GM10266 (cell line): Measurements from ENCODE around the gene LRRD1.
"Not testable (repeated sequence)": the region's sequence is repeated elsewhere in the genome, so short reads cannot be mapped to it uniquely, and the experiment has no call there.

Experiments used
- DNase-seq: peaks from one replicate; pipeline ENCODE4 v3.0.0; 2012; ENCODE audit errors: extremely low spot score
- TF ChIP-seq, protein P1 (sequence below): IDR thresholded peaks from 2 replicates; pipeline ENCODE4 v1.5.1; 2012; ENCODE audit warnings: mild to moderate bottlenecking, low read depth; ENCODE audit not compliant: control insufficient read depth, insufficient read depth; ENCODE audit errors: missing control alignments

LRRD1 gene

DNA sequence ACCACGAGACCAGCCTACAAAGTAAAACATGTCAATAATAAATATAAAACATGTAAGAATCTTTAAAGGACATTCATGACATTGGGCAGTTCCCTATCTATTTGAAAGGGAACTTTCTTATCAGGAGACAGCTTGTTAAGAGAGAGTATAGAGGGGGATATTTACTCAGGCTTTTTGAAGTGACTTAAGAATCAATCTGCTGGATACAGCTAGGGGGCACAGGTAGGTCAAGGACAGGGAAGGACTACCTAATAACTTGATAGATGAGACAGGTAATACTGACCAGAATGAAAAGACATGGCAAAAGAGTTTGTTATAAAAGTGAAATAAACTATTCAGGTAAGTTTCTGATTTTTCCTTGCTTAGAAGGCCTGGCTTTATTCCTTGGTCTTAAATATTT is 21.8 kb upstream of the LRRD1 start:
- no peak for DNase-seq
- TF ChIP-seq, protein P1, sequence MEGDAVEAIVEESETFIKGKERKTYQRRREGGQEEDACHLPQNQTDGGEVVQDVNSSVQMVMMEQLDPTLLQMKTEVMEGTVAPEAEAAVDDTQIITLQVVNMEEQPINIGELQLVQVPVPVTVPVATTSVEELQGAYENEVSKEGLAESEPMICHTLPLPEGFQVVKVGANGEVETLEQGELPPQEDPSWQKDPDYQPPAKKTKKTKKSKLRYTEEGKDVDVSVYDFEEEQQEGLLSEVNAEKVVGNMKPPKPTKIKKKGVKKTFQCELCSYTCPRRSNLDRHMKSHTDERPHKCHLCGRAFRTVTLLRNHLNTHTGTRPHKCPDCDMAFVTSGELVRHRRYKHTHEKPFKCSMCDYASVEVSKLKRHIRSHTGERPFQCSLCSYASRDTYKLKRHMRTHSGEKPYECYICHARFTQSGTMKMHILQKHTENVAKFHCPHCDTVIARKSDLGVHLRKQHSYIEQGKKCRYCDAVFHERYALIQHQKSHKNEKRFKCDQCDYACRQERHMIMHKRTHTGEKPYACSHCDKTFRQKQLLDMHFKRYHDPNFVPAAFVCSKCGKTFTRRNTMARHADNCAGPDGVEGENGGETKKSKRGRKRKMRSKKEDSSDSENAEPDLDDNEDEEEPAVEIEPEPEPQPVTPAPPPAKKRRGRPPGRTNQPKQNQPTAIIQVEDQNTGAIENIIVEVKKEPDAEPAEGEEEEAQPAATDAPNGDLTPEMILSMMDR, result no peak

- DNase-seq, result no peak
- TF ChIP-seq, protein P1, result no peak
Measured at GRCh38 chr7:92192326-92192725, 13.4 kb upstream of the LRRD1 start.

- DNase-seq, result not testable (repeated sequence)
Measured at GRCh38 chr7:92189246-92189645, 10.3 kb upstream of the LRRD1 start.

- DNase-seq, result not testable (repeated sequence)
Measured at GRCh38 chr7:92184294-92184693, 5.4 kb upstream of the LRRD1 start.

- TF ChIP-seq, protein P1, result no peak
- DNase-seq, result no peak
Measured at GRCh38 chr7:92177362-92177761, 1.6 kb downstream of the LRRD1 start.

GRCh38 chr7:92169529-92169928 is 9.4 kb downstream of the LRRD1 start:
- DNase-seq, result not testable (repeated sequence)

- TF ChIP-seq, protein P1, result no peak
- DNase-seq, result no peak
Measured at GRCh38 chr7:92161271-92161670, 17.7 kb downstream of the LRRD1 start.

- TF ChIP-seq, protein P1, result no peak
- no peak for DNase-seq
Measured at GRCh38 chr7:92158660-92159575, 20.0 kb downstream of the LRRD1 start.

DNA sequence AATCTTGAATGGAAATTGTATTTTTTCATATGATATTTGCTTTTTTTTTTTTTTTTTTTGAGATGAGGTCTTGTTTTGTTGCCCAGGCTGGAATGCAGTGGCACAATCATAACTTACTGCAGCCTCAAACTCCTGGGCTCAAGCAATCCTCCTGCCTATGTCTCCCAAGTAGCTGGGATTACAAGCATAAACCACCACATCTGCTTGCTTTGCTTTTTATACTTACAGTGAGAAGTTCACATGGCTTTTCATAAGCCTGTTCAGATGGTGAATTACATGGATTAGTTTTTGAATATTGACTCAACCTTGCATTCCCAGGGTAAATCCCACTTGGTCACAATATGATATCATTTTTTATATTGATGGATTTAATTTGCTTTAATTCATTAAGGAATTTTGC is 22.0 kb downstream of the LRRD1 start:
- DNase-seq, result no peak
- TF ChIP-seq, protein P1, result no peak
